Effector memory CD4-positive, alpha-beta T cell (primary cell): ENCODE results near the gene TGIF2.

Experiments used
- DNase-seq, 3 donors: peaks; one replicate each; pipeline ENCODE4 v3.0.0-alpha.2; 2020
- H3K27ac ChIP-seq: 2 replicates; pipeline ENCODE4 v1.7.0; 2013; ENCODE audit warnings: mild to moderate bottlenecking, low read length, moderate library complexity; ENCODE audit not compliant: insufficient read depth, poor library complexity, severe bottlenecking
- H3K27me3 ChIP-seq: replicated peaks from 2 replicates; pipeline ENCODE4 v1.7.0; 2013; ENCODE audit warnings: mild to moderate bottlenecking, low read length; ENCODE audit not compliant: insufficient read depth, control insufficient read depth, poor library complexity, severe bottlenecking
- H3K36me3 ChIP-seq: 2 replicates; pipeline ENCODE4 v1.7.0; 2013; ENCODE audit warnings: mild to moderate bottlenecking, low read length, moderate library complexity; ENCODE audit not compliant: control insufficient read depth, insufficient read depth
- H3K4me1 ChIP-seq: 2 replicates; pipeline ENCODE4 v1.7.0; 2013; ENCODE audit warnings: low read length, mild to moderate bottlenecking; ENCODE audit not compliant: control insufficient read depth, insufficient read depth, poor library complexity, severe bottlenecking
- H3K4me3 ChIP-seq: 2 replicates; pipeline ENCODE4 v1.7.0; 2013; ENCODE audit warnings: low read length, low read depth, mild to moderate bottlenecking; ENCODE audit not compliant: insufficient read depth, poor library complexity, severe bottlenecking
- H3K9me3 ChIP-seq: 2 replicates; pipeline ENCODE4 v1.7.0; 2013; ENCODE audit warnings: mild to moderate bottlenecking, low read length, moderate library complexity; ENCODE audit not compliant: control insufficient read depth

Gene TGIF2

DNA sequence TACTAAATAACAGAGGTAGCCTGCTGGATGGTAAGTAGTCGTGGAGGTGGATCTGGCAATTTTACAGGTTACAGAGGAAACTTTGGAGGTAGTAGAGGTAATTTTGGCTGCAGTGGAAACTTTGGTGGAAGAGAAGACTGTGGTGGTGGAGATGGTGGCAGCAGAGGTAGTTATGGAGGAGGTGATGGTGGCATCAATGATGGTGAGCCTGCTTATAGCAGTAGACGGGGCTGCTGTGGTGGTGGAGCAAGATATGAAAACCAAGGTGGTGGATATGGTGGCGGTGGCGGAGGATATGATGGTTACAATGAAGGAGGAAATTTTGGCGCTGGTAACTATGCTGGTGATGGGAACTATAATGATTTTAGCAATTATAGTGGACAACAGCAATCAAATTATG lies 47.5 kb downstream of the TGIF2 start:
- Histone ChIP-seq H3K27ac (no peak overlapping the region), H3K9me3 (no peaks in the 10 kb centered on the region), H3K4me1 (no peaks in the 10 kb centered on the region), H3K36me3 (peaks cover 23% of the 10 kb centered on the region), H3K4me3 (no peak overlapping the region), H3K27me3 (no peaks in the 10 kb centered on the region)
- no peak for DNase-seq

DNA sequence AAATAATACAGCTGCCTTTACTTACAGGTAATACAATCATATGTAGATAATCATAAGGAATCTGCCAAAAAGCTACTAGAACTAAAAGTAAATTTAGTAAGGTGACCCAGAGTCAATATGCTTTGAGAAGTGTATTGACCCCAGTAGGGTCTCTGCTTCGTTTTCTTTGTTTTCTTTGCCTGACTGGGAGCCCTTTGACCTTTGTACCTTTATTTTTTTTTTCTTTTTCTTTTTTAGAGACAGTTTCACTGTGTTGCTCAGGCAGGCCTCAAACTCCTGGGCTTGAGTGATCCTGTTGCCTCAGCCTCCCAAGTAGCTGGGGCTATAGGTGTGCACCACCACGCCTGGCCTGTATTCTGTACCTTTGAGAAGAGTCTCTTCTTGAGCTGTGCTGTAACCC lies 50.0 kb downstream of the TGIF2 start:
- H3K9me3 ChIP-seq, result no peaks in the 10 kb centered on the region
- no peak overlapping the region for H3K27ac ChIP-seq
- peaks cover 39% of the 10 kb centered on the region for H3K36me3 ChIP-seq
- H3K27me3 ChIP-seq, result no peaks in the 10 kb centered on the region
- no peak for DNase-seq
- no peaks in the 10 kb centered on the region for H3K4me1 ChIP-seq
- no peak overlapping the region for H3K4me3 ChIP-seq

GRCh38 chr20:36624068-36624943 lies 50.9 kb downstream of the TGIF2 start:
- H3K4me3 ChIP-seq, result no peak overlapping the region
- H3K27me3 ChIP-seq, result no peaks in the 10 kb centered on the region
- H3K27ac ChIP-seq, result no peak overlapping the region
- peaks cover 39% of the 10 kb centered on the region for H3K36me3 ChIP-seq
- DNase-seq, result no peak
- H3K9me3 ChIP-seq, result no peaks in the 10 kb centered on the region
- H3K4me1 ChIP-seq, result no peaks in the 10 kb centered on the region

- Histone ChIP-seq H3K4me3 (no peak overlapping the region), H3K27ac (no peak overlapping the region), H3K27me3 (no peaks in the 10 kb centered on the region), H3K36me3 (peaks cover 39% of the 10 kb centered on the region), H3K9me3 (no peaks in the 10 kb centered on the region), H3K4me1 (peaks cover 6% of the 10 kb centered on the region)
- no peak for DNase-seq
These were observed 51.5 kb downstream of the TGIF2 start for GRCh38 chr20:36624944-36625324.

- Histone ChIP-seq H3K27me3 (no peaks in the 10 kb centered on the region), H3K4me3 (no peak overlapping the region), H3K9me3 (no peaks in the 10 kb centered on the region), H3K4me1 (peaks cover 18% of the 10 kb centered on the region), H3K27ac (no peak overlapping the region), H3K36me3 (peaks cover 54% of the 10 kb centered on the region)
- no peak for DNase-seq
These were observed 54.7 kb downstream of the TGIF2 start for GRCh38 chr20:36628076-36628475.

- Histone ChIP-seq H3K9me3 (no peaks in the 10 kb centered on the region), H3K36me3 (peaks cover 53% of the 10 kb centered on the region), H3K27me3 (no peaks in the 10 kb centered on the region), H3K4me1 (peaks cover 18% of the 10 kb centered on the region), H3K4me3 (peak overlapping the region; percentile 10), H3K27ac (peak overlapping the region; percentile 47)
- DNase-seq, result peak; percentile 8 to 16 (median 15)
These were observed 56.6 kb downstream of the TGIF2 start for GRCh38 chr20:36629719-36630681.

- H3K4me3 ChIP-seq, result no peak overlapping the region
- H3K4me1 ChIP-seq, result peaks cover 22% of the 10 kb centered on the region
- no peaks in the 10 kb centered on the region for H3K9me3 ChIP-seq
- peaks cover 61% of the 10 kb centered on the region for H3K36me3 ChIP-seq
- H3K27me3 ChIP-seq, result no peaks in the 10 kb centered on the region
- no peak for DNase-seq
- H3K27ac ChIP-seq, result no peak overlapping the region
These were observed 58.2 kb downstream of the TGIF2 start for GRCh38 chr20:36631646-36632045.

GRCh38 chr20:36632147-36632486 lies 58.7 kb downstream of the TGIF2 start:
- DNase-seq, result no peak
- Histone ChIP-seq H3K36me3 (peaks cover 62% of the 10 kb centered on the region), H3K9me3 (no peaks in the 10 kb centered on the region), H3K4me3 (no peak overlapping the region), H3K27me3 (no peaks in the 10 kb centered on the region), H3K27ac (no peak overlapping the region), H3K4me1 (peaks cover 22% of the 10 kb centered on the region)

GRCh38 chr20:36632487-36633284 lies 59.3 kb downstream of the TGIF2 start:
- no peaks in the 10 kb centered on the region for H3K27me3 ChIP-seq
- peaks cover 57% of the 10 kb centered on the region for H3K36me3 ChIP-seq
- no peak overlapping the region for H3K27ac ChIP-seq
- DNase-seq, result no peak
- H3K9me3 ChIP-seq, result no peaks in the 10 kb centered on the region
- H3K4me3 ChIP-seq, result no peak overlapping the region
- H3K4me1 ChIP-seq, result peaks cover 22% of the 10 kb centered on the region
